WI38 (cell line): ENCODE results near the gene INSC.
A peak's percentile ranks its signal among the peaks of the same experiment; 100 is the strongest.
"Not testable (repeated sequence)": the region's sequence is repeated elsewhere in the genome, so short reads cannot be mapped to it uniquely, and the experiment has no call there.

Experiments
- H3K4me3 ChIP-seq: 2 replicates; pipeline ENCODE4 v1.5.1; 2011; ENCODE audit warnings: low read depth, mild to moderate bottlenecking, control low read depth, low read length
- TF ChIP-seq, protein P1 (sequence below): IDR thresholded peaks from 2 replicates; pipeline ENCODE4 v1.5.1; 2012; ENCODE audit warnings: low read depth, mild to moderate bottlenecking, control low read depth, low read length

The INSC gene, protein sequence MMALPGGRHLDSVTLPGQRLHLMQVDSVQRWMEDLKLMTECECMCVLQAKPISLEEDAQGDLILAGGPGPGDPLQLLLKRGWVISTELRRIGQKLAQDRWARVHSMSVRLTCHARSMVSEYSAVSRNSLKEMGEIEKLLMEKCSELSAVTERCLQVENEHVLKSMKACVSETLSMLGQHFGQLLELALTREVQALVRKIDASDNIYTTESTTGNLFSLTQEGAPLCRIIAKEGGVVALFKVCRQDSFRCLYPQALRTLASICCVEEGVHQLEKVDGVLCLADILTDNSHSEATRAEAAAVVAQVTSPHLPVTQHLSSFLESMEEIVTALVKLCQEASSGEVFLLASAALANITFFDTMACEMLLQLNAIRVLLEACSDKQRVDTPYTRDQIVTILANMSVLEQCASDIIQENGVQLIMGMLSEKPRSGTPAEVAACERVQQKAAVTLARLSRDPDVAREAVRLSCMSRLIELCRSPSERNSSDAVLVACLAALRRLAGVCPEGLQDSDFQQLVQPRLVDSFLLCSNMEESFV

DNA sequence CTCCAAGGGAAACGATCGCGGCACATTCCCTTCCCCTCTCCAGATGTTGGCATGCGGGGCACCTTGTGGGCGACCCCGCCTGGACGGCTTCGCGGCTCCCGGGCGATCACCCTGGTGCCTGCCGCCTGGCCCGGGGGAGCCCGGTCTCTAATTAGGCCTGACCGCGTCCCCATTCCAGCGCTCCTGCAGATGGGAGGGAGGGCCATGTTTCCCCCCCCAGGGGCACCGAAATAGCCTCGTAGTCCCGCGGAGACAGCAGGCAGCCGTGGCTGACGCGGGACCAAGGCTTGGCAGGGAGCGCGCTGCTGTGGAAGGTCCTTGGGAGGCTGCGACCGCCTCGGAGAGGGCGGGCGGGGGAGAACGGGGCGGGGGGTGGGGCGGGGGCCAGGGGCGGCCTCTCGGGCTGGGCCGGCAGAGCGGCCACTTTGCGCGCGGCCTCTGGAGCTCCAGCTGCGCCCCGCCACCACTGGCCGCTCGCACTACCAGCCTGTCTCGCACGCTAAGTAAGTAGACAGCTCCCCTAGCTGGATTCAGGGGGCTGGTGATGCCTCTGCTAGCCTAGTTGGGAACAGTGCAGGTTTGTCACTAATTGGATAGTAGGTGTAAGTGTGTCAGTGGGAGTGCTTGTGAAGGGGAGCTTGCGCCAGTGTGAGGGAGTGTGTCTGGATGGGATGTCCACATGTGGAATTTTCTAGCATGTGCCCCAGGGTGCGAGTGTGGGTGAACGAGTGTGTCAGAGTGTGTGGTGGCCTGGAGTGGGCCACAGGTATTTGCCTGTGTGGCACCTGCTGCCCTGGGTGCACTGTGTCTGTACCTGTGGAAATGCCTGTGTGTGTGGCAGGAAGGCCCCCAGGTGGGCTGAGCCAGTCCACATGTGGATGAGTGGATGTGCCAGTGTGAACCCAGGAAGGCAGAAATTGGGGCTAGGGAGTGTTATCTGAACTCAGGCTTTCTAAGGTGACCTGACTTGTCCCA, at the start of gene INSC:
Gene INSC, plus strand, starts transcription at position 423 of the 975 bp plus-strand sequence. CDS start 34,252 bp downstream, outside the sequence.
- H3K4me3 ChIP-seq = peak within 1 kb of the TSS; percentile 43
- TF ChIP-seq, protein P1, sequence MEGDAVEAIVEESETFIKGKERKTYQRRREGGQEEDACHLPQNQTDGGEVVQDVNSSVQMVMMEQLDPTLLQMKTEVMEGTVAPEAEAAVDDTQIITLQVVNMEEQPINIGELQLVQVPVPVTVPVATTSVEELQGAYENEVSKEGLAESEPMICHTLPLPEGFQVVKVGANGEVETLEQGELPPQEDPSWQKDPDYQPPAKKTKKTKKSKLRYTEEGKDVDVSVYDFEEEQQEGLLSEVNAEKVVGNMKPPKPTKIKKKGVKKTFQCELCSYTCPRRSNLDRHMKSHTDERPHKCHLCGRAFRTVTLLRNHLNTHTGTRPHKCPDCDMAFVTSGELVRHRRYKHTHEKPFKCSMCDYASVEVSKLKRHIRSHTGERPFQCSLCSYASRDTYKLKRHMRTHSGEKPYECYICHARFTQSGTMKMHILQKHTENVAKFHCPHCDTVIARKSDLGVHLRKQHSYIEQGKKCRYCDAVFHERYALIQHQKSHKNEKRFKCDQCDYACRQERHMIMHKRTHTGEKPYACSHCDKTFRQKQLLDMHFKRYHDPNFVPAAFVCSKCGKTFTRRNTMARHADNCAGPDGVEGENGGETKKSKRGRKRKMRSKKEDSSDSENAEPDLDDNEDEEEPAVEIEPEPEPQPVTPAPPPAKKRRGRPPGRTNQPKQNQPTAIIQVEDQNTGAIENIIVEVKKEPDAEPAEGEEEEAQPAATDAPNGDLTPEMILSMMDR = no peak

DNA sequence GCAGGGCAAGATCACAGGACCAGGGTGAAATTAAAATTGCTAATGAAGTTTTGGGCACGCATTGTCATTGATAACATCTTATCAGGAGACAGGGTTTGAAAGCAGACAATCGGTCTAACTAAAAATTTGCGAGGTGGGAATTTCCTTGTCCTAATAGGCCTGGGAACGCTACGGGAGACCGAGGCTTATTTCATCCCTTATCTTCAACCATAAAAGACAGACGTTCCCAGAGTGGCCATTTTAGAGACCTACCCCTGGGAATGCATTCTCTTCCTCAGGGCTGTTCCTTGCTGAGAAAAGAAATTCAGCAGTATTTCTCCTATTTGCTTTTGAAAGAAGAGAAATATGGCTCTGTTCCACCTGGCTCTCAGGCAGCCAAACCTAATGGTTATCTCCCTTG, 45.0 kb upstream of the INSC start:
- not testable (repeated sequence) for H3K4me3 ChIP-seq

DNA sequence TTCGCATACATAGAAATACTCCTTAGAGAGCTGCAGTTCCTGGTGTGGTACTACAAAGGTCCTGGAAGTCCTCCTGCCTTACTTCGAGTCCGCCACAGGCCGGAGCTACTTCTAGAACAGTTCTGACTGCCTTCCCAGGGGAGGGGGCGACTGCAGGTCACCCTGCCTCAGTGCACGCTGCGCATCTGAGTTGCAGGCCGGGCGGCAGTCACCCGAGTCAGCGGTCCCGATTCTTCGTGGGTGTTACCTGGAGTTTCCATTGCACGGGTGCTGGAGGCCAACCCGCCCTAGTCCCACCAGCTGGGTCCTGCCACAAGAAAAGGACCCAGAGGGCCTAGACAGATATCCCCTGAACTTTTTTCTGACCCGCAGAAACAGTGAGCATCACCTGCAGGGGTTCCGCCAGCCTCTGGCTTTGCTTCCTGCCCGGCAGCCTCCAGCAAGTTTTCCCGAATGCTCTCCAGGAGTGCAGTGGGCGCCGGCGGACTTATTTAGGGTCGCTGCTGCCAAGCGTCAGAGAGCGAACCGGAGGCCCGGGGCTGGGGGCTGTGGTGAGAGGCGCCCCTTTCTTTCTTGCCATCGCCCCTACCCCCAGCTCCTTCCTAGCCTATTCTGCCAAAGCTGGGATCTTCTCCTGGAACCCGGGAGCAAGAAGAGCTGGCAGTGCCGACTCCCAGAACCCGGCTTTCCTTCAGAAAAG, 43.0 kb upstream of the INSC start:
- TF ChIP-seq, protein P1 = no peak
- H3K4me3 ChIP-seq = no peak overlapping the region

DNA sequence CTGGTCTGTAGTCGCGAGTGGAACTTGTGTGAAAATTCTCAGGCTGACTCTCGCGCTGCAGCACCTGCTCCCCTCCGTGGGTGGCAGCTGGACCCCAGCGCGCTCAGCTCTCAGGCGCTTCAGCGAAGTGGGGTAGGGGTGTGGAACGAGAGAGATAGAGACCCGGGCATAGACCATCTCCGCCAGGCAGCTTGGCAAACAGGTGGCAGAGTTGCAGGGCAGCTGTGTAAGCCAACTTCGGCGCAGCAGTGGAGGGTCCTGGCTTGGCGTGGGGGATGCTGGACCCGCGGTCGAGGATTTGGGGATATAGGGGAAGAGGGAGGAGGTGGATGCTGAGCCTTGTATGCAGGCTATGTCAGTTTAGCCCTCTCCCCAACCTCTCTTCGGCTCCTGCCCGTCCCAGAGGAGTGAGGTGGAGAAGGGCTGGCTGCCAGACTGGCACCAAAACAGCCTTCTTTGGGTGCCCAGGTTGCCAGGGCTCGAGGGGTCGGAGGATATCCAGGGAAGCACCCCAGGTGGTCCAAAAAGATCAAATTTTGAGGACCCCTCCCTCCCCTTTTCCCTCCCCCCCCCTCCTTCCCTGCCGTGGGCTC, 42.1 kb upstream of the INSC start:
- TF ChIP-seq, protein P1 = no peak

DNA sequence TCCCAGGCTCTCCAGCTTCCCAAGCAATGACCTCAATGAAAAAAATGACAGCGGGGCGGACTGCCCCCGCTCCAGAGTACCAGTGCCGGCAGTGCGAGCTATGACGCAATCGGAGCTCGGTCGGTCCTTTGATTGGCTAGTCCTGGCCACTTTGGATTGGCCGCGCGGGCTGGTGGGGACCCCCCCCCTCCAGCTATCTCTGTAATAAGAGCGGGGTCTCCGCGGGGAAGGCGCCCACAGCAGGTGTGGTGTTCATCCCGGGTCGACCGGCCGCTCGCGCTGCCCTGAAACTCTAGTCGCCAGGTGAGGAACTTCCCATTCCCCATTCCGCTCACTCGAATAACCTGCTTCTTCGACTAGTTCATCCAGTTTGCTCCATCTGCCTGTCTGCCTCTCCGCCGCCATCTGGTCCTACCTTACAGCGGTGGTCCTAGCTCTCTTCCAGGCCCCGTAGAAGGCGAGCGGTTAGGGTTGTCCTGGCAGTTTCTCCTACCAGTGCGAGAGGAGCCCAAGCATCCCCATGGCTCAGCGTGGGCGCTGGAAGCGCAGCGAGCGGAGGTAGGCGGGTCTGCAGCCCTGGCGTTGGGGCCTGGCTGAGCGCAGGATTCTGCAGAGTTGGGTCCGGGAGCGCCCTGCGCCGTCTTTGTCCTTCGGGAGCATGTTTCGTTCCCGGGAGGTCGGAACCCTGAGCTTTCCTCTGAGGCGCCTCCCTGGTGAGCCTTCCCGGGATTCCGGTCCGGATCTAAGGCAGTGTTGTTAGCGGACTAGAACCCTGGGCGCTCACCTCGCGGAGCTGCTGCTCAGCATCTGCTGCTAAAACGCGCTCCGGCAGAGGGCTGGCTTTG, 41.1 kb upstream of the INSC start, which contains the start of gene CALCB:
Gene CALCB, plus strand, starts transcription at position 233 of the 845 bp plus-strand sequence. CDS start 1,126 bp downstream, outside the sequence.
- TF ChIP-seq, protein P1 = no peak
- H3K4me3 ChIP-seq = peak within 1 kb of the TSS; percentile 46

More for the DNA sequence above, 42.1 kb upstream of the INSC start:
- no peak overlapping the region for H3K4me3 ChIP-seq

DNA sequence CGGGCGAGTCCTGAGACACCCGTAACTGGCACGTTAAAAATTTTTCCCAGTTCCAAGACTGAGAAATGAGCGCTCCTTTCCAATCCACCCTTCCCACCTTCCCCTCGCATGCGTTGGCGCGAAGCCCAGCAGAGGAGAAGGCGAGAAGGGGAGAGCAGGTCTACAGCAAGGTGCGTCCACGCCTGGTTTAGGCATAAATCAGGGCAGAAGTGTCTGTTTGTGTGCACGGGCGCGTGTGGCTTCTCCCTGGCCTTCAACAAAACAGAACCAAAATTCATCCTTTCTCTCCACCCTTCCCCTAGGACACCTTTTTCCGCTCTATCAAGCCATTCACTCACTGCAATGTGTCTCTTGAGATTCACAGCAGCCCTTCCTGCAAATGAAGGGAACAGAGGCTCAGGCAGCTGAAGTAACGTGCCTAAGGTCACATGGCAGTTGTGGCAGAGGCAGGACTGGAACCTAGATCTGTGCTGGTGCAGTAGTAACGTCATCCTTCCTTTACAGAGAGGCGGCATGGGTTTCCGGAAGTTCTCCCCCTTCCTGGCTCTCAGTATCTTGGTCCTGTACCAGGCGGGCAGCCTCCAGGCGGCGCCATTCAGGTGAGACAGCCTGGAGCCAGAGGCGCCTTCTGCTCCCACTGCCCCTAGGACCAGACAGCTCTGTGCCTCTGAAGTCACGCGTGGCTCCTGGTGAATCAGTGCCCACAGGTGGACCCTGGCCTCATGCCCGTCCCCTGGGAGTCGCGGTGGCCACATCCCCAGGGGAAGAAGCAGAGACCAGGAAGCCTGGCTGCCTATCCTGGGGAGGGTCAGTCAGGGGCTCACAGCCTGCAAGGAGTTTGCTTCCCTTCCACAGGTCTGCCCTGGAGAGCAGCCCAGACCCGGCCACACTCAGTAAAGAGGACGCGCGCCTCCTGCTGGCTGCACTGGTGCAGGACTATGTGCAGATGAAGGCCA, 40.2 kb upstream of the INSC start:
- H3K4me3 ChIP-seq = no peak overlapping the region
- TF ChIP-seq, protein P1 = peak; percentile 59
